GM19397 (cell line): ENCODE results near the gene PROX1.
A peak's percentile ranks its signal among the peaks of the same experiment; 100 is the strongest.

Source experiments
- ATAC-seq: cut with Tn5 transposase; IDR thresholded peaks from one replicate; pipeline ENCODE4 v1.9.1; 2021; ENCODE audit warnings: mild to moderate bottlenecking, moderate library complexity; ENCODE audit not compliant: unreplicated experiment

Gene PROX1

DNA sequence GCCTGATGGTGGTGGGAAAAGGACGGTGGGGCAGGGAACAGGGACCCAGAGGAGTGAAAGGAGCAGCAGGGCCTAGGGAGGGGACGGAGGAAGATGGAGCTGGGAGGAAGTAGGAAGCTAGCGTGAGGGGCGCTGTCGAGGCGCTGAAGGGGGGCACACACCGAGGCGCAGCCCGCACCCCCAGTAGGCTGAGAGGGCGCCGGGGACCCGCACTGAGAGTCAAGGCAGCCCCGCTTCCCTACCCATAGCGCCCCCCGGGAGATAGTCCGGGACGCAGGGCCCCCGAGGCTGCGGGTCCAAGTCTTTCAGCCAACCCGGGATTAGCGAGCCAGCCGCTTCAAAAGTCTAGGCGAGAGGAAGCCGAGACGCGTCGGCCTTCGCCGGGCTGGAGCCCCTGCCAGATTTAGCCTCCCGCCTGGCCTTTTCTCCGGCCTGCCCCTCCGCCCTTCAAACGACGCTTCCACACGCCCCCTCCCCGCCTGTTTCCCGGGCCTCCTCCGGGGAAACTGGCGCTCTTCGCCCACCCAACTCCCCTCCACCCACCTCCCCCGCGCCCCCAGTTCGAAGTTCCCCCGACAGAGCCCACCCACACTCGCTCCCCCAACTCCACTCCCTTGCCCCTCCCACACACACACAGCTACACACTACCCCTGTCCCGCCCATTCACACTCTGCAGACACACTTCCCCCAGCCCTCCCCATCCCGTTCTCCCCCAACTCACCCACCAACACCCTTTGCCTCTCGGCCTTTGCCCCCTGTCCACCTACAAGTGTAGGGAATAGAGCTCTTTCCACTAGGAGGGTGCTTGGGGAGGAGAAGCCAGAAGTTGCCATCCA lies 7.8 kb upstream of the PROX1 start:
- ATAC-seq, result no peak

DNA sequence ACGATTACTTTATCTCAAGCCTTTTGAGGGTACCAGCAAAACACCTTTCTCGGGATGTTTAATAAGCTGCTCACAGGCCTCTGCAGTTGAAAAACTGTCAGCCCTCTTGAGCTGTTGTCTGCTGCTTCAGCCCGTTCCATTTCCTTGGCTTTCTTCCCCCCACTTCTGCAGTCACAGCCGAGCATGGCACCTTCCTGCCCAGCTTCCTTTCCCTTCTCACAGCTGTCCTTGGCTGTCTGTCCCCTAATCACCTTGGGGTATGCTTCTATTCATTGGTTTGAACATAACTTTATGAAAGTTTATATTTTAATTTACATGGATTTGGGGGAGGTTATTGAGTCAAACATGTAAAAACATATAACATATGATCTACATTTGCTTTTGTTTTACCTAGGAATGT lies 6.9 kb upstream of the PROX1 start:
- ATAC-seq, result no peak

DNA sequence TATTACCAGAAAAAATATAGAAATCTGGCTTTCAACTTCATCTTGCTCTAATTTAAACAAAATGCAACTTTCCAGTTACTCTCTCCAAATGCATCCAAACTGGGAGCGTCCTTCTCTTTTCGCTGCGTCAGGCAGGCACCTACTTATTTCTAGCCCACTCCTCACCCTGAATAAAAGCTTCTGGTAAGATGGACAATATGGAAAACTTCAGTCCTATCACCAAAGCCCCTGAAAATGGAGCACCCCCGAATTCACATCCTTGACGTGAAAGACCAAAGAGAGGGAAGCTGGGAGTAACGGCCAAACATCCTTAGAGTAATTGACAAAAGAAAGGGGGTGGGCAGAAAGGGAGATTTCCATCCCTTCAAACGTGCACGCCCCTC lies 5.5 kb upstream of the PROX1 start:
- ATAC-seq, result no peak

DNA sequence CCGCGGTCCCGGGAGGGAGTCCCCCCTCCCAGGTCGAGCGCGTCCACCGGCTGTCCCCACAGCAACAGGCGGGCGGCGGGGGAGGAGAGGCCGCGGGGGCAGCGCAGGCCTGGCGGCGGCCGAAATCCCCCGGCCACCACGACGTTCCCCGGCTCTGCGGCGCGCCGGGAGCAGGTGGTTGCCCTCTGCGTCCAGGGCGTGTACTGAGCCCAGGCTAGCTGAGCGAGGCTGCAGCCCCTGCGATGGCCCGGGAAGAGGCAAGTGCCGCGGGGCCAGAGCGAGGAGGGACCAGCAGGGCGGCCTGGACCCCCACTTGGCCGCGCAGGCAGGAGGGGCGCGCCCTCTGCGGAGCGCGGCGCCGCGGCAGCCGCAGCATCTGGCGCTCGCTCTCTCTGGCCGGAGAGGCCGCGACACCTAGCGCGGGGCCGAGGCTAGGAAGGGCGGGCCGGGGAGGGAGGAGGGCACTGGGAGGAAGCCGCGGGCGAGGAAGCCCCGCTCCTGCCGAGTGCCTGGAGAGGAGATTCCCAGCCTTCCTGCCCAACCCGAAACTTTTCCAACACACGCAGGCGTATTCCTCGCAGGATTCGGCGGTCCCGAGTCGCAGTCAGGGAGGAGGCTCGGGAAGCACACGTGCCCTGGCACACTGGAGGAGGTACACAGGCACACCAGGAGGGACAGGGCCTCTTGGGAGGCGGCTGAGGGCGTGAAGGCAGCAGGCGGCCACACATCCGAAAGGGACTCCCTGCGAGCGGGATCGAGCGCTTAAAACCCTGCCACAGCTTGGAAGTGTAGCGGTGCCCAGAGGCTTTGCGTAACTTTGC lies 4.9 kb upstream of the PROX1 start:
- ATAC-seq, result no peak

DNA sequence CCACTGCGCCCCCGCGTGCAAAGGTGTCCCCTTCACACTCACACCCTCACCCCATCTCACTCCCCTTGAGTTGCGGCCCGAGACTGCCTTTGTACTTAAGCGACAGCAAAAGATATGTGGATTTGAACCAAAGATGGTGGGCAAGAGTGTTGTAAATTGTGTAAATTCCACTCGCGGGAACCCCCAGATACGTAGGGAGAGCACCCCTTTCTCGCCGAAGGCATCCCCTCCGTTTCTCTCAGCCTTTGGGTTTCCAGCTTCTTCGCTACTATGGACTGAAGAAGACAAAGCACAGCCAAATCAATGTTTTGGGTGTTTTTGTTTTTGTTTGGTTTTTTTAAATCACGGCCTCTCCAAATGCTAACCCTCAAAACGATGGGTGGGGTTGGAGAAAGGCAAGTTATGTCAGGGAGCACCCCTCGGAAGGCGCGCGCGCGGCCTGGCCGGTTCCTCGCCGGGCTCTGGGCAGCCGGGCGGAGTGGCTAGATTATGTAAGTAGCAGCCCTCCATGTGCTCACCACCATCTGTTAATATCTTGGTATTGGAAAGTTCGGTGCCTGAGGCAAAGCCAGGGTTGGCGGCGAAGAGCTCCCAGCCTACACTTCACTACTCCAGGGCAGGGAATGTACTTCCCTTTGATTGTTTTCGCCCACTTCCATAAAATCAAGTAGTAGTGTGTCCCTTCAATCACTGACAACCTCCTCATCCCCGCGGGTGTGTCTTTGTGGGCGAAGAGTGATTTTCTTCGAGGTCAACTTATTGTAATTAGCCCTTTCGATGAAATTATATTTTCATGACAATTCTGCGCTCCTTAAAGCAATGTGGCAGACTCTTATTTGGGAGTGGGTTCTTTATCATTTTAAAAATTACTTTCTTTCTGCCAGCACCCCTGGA lies 4.0 kb upstream of the PROX1 start:
- no peak for ATAC-seq

DNA sequence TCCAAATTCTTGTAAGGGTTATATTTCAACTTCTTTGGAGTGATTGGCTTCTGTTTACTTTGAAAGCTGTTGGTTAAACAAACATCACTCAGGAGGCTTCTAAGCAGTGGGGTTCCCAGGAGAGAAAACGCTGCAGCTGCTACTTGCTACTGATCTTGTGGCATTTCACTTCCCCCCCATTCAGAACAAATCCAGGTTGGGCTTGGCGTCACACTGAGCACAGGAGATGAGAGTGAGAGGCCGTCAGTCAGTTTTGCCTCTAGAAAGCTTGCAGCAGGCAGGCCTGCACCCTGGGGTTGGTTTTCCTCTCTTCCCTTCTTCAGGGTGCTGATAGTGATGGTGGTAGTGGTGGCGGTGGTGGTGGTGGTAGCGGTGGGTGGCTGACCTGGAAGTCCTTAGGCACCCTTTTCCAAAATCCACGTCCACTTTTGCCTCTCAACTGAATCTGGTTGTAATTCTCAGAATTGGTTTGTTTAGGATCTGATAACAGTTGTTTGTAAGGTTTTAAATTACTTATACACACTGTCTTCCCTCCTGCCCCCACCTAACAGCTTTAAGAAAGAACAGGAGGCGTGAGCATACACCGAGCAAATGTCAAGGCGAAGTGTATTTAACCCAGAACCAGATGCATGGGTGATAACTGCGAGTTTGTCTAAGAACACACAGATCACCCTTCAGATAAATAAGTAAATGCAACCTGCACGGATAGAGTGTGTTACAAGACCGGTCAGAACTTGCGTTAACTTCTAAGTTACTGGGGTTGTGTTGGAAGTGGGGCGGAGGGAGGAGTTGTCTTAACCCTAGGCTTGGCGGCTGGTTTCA lies 3.2 kb upstream of the PROX1 start:
- ATAC-seq, result no peak

DNA sequence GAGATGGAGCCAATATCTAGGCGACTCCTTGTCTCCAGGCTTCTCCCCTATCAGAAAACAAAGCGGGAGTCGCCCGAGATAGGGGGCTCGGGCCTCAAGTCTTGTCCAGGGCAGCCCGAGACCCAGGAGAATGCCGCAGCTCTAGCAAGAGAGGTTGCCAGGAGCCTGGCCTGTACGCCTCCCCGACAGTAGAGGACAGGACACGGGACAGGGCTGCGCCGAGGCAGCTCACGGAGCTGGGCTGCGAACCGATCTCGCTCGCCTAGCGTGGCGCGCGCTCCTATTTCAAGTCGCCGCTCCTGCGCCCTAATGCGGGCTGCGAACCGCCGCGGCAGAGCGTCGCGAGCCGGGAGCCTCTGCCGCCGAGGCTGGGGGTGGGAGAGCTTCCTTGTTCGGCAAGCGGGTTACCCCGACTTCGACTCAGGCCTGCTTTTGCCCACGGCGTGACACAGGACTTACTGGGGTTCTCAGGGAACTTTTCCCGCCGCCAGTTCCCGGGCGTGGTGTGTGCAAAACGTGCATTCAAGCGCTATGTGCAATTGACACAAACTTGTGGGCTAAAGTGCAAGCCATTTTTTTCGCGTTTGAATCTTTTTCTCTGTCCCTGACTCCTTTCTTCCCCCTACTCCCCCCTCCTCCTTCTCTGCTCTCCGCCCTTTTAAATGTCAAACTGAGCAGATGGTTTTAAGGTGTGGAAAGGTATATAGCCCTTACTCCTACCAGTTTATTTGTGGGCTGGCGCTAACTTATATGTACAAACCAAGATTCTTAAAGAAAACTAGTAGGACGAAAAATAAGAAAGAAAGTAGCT lies 2.4 kb upstream of the PROX1 start:
- no peak for ATAC-seq

DNA sequence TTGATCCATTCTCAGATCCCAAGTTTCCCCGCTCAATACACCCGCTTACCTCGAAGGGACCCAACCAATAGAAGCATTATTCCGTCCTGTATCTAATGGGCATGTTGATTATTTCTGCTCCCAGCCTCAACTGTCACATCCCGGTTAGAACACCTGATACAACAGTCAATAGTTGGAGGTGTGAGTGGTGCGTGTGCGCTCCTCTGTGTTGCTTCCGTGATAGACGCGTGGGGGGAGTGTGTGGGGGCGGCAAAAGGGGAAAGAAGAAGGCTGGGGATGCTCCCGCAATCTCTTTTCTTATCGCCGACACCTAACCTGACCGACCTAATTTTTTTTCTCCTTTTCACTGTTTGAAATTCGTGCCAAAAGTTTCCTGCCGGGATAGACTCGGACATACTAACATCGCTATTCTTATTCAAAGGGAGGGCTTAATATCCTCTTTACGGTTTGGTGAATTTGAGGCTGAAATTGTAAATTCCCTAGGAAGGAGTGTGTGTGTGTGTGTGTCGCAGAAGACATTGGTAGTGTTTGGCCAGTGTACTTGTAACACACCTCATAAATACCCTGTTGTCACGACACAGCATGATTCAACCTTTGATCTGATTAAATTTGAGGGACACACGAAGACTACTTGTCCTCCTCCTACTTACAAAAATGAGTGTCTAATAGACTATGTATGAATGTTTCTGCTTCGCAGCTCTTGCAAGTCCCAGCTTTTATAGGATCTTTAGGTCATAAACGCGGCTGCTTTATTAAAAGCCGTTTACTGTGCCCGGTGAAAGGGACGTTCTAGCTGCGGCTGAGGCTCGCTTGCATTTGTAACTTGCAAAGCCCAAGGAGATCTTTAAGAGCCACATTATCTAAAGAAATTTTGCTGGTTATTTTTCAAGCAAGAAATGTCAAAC lies 1.5 kb upstream of the PROX1 start:
- ATAC-seq, result no peak

DNA sequence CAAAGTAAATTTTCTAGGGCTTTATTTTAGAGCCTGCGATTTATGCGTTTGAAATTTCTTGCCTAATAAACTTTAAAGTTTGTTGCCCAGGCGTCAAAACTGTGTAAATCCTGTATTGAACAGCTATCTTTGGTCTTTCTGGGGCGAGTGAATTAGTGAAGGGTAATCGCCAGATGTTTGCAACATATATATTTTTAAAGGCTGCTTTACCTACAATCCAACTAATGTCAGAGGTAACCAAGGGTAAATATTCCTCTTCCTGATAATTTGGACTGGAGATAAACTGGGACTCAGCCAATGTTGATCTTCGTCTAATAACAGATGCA lies 885 bp upstream of the PROX1 start:
- ATAC-seq, result no peak

DNA sequence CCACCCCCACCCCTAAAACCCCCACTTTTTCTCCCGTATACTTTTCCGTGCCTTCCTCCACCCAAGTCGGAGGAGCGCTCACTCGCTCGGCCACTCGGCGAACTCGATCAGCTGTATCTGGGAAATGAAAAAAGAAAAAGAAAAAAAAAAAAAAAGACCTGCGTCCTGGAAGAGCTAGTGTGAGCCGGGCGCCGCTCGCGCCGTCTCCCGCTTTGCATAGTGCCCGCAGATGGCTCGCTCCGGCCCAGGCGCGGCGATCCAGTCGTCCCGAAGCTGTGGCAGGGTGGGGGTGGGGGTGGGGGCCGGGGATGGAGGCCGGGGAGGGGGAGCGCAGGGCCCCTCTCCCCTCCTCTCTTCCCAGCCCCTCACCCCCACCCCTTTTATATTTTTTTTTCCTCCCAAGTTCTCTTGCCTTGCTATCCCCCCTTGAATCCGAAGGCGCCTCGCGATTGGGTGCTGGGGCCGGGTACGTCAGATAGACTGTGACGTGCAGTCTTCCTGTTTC lies 299 bp upstream of the PROX1 start:
- peak; percentile 51 for ATAC-seq

DNA sequence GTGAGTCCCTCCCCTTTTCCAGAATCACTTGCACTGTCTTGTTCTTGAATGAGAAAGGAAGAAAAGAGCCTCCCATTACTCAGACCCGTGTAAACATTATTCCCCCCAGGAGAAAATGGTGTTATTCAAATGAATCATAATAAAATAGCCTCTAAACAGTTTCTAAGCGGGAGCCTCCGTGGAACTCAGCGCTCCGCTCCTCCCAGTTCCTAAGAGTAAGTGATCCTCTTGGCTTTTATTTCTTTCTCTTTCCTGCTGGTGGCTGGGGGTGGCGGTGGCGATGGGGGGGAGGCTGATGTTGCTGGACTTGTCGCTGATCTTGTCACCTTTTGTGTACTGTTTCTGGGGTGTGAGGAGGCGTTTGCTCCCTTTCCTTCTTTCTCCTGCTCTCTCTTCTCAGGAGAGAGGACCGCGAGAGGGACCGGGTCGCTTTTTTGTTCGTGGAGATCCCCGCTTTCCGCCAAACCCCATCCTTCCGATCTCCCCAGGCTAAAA lies 781 bp downstream of the PROX1 start:
- no peak for ATAC-seq

DNA sequence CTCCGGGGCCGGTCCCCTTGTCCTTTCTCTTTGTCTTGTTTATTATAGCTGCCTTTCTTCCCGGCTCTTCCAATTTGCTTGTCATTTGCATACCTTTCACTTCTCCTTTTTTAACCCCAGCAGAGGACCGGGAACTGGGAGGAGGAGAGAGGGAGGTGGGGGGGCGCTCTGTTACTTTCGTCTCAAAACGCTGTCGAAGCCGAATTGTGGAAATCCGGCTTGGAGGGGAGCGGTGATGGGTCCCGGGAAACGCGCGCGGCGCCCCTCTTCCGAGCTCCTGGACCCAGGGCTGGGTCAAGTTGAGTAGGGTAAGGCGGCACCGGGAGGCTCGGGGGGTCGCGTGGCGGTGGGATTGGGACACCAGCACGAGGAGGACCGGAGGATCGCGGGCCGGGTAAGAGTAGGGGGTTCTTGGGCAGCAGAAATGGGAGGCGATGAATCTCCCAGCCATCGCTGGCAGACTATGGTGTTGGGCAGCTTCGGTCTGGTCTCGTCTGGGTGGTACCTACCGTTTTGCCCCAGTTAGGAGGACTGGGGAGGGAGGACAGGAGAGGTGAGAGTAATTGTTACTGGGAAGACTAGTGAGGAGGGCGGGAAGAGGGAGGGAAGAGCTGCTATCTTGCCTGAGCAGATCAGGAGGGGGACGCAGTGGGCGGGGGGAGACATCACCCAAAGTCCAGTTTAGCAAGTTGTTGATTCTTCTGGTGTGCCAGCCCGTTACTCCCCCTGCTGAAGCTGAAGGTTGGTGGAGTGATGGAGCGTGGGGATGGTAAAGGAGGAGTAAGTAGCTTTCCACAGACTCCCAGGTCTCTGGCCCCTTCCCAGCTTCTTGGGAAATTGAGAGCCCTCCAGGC lies 1.5 kb downstream of the PROX1 start:
- ATAC-seq, result no peak

DNA sequence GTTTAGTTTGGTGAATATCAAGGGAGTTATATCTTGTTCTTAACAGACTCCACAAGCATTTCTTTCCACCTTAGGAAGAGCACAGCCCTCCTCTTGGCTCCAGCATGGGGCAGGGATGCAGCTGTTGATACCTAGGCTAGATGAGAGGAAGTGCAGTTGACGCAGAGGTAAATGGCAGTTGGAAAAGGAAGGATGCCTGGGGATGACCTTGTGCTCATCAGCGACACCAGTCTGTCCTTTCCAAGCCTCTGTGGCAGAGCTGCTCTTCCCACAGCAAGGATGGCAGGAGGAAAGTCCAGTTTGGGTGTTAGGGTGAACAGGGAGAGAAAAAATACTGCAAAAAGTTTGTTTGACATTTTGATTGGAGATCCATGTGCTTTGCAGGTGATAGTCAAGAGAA lies 6.2 kb downstream of the PROX1 start:
- no peak for ATAC-seq

DNA sequence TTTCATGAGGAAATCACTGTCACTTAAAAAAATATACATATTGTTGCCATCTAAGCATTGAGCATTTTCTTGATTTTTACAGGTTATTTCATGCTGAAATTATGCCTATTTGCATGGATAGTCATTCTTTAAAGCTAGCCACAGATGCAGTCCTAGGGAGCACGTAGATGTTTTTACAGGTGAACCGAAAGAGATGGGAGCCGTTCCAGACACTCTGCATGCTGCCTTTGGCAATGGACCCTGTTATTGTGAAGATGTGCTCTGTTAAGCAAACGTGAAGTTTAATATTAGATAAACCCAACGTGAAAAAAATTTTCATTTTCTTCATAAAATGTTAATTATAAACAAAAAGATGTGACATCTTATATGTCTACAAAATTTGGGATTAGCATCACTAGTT lies 7.1 kb downstream of the PROX1 start:
- no peak for ATAC-seq

DNA sequence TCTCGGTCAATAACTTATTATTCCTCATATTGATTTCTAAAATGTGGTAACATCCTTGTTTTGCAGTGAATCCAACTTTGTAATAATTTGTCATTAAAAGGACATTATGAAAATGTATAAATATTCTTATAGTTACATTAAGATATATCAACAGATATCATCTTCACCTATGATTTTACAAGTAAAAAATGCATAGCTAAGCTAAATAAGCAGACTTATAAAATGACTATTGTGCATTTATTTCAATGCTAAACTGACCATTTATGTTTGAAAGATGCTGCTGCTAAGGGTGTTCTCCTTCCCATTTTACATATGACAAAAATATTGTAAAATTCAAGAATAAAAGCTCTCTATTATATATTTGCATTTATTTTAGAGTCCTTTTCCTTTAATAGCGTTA lies 7.8 kb downstream of the PROX1 start:
- no peak for ATAC-seq

DNA sequence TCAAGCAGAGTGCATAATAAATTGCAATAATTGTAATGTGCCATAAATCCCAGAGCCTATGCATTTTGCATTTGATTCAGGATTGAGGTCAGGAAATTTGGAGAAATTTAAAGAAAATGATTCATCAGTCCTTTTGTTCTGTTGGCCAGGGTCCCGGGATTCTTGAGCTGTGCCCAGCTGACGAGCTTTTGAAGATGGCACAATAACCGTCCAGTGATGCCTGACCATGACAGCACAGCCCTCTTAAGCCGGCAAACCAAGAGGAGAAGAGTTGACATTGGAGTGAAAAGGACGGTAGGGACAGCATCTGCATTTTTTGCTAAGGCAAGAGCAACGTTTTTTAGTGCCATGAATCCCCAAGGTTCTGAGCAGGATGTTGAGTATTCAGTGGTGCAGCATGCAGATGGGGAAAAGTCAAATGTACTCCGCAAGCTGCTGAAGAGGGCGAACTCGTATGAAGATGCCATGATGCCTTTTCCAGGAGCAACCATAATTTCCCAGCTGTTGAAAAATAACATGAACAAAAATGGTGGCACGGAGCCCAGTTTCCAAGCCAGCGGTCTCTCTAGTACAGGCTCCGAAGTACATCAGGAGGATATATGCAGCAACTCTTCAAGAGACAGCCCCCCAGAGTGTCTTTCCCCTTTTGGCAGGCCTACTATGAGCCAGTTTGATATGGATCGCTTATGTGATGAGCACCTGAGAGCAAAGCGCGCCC lies 8.7 kb downstream of the PROX1 start:
- no peak for ATAC-seq
